Mesendoderm (in vitro differentiated cells): Measurements from ENCODE around the gene BEST3.

Experiments used
- DNase-seq: peaks from one replicate; pipeline ENCODE4 v3.0.0; 2013
- H2AK5ac ChIP-seq: 2 replicates; pipeline ENCODE4 v1.6.1; 2013; ENCODE audit warnings: low read length, inconsistent platforms
- H2BK120ac ChIP-seq: 2 replicates; pipeline ENCODE4 v1.6.1; 2013; ENCODE audit warnings: low read depth, mild to moderate bottlenecking, low read length, moderate library complexity, mixed read lengths
- H2BK15ac ChIP-seq: replicated peaks from 2 replicates; pipeline ENCODE4 v1.6.1; 2013; ENCODE audit warnings: low read depth, mild to moderate bottlenecking, moderate library complexity
- H2BK5ac ChIP-seq: 2 replicates; pipeline ENCODE4 v1.6.1; 2013; ENCODE audit warnings: low read length, inconsistent platforms
- H3K18ac ChIP-seq: 2 replicates; pipeline ENCODE4 v1.6.1; 2013; ENCODE audit warnings: mild to moderate bottlenecking, low read length, mixed read lengths
- H3K23ac ChIP-seq: one replicate; pipeline ENCODE4 v1.6.1; 2013; ENCODE audit warnings: low read length
- H3K27ac ChIP-seq: 2 replicates; pipeline ENCODE4 v1.5.1; 2013; ENCODE audit warnings: low read depth, mild to moderate bottlenecking, inconsistent platforms, low read length, moderate library complexity
- H3K27me3 ChIP-seq: 2 replicates; pipeline ENCODE4 v1.6.1; 2013; ENCODE audit warnings: low read length, control low read depth, mild to moderate bottlenecking, inconsistent platforms; ENCODE audit not compliant: insufficient read depth, poor library complexity
- H3K36me3 ChIP-seq: 2 replicates; pipeline ENCODE4 v1.6.1; 2013; ENCODE audit warnings: low read length, inconsistent platforms; ENCODE audit not compliant: control insufficient read depth, insufficient read depth
- H3K4ac ChIP-seq: one replicate; pipeline ENCODE4 v1.6.1; 2013; ENCODE audit warnings: low read depth, mild to moderate bottlenecking, low read length, moderate library complexity
- H3K4me1 ChIP-seq: 2 replicates; pipeline ENCODE4 v1.6.1; 2013; ENCODE audit warnings: low read depth, low read length, inconsistent platforms; ENCODE audit not compliant: control insufficient read depth
- H3K4me2 ChIP-seq: 2 replicates; pipeline ENCODE4 v1.6.1; 2013; ENCODE audit warnings: low read length
- H3K4me3 ChIP-seq: 2 replicates; pipeline ENCODE4 v1.5.1; 2013; ENCODE audit warnings: mild to moderate bottlenecking, low read length
- H3K56ac ChIP-seq: one replicate; pipeline ENCODE4 v1.6.1; 2013; ENCODE audit warnings: low read length
- H3K79me1 ChIP-seq: 2 replicates; pipeline ENCODE4 v1.6.1; 2013; ENCODE audit warnings: low read length, inconsistent platforms
- H3K79me2 ChIP-seq: 2 replicates; pipeline ENCODE4 v1.6.1; 2013; ENCODE audit warnings: mild to moderate bottlenecking, low read length; ENCODE audit not compliant: control insufficient read depth, insufficient read depth
- H3K9ac ChIP-seq: 2 replicates; pipeline ENCODE4 v1.6.1; 2013; ENCODE audit warnings: low read length, inconsistent platforms
- H4K5ac ChIP-seq: one replicate; pipeline ENCODE4 v1.6.1; 2013; ENCODE audit warnings: low read length
- H4K8ac ChIP-seq: one replicate; pipeline ENCODE4 v1.6.1; 2013; ENCODE audit warnings: low read depth, mild to moderate bottlenecking, control low read depth, low read length, moderate library complexity
- WGBS: extraction: QIAGEN DNeasy Blood & Tissue Kit; methylation state at CpG from one replicate; pipeline ENCODE4 v1.1.7; 2013; ENCODE audit warnings: low lambda C conversion rate, missing lambda C conversion rate; ENCODE audit not compliant: insufficient coverage; ENCODE audit errors: extremely low coverage; 5-methylcytosine and 5-hydroxymethylcytosine counted together

The BEST3 gene

DNA sequence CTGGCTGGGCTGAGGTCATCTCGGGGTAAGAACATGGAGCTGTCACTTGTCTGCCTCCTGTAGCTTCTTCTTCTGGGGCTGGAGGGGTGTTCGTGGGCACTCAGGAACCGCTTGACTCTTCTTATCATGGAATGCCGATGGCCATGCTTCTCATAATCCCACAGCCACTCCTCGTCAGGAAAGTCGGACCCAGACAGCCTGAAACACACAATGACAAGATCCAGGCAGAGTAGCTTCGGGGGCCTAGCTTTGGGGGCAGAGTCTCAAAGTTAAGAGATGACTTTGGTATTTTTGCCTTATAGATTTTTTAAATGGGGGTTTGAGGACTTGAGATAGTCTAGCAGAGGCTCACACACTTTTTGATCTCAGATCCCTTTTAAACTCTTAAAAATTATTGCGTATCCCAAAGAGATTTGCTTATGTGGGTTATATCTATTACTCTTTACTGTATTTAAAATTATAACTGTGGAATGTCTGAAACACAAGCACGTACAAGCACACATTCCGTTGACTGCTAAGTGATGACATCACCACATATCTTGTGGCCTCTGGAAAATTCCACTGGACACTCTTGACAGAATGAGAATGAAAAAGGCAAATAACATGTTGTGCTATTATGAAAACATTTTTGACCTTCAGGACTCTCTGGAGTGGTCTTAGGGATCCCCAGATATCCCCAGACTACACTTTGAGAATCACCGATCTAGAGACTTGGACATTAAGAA is 43.3 kb downstream of the BEST3 start:
- Histone ChIP-seq H3K27ac (no peak overlapping the region), H3K4ac (no peak overlapping the region), H3K23ac (no peak overlapping the region), H3K4me1 (no peaks in the 10 kb centered on the region), H4K8ac (no peak overlapping the region), H3K79me1 (no peaks in the 10 kb centered on the region), H4K5ac (no peak overlapping the region), H3K9ac (no peak overlapping the region), H3K18ac (no peak overlapping the region), H2BK15ac (no peak overlapping the region), H3K27me3 (no peaks in the 10 kb centered on the region), H3K79me2 (no peaks in the 10 kb centered on the region), H3K56ac (no peak overlapping the region), H2BK5ac (no peak overlapping the region), H3K4me3 (no peak overlapping the region), H3K4me2 (no peak overlapping the region), H3K36me3 (no peaks in the 10 kb centered on the region), H2BK120ac (no peak overlapping the region), H2AK5ac (no peak overlapping the region)
- peak; percentile 27 for DNase-seq
- no CpG with 5 or more reads among the region's 11 CpGs for WGBS

DNA sequence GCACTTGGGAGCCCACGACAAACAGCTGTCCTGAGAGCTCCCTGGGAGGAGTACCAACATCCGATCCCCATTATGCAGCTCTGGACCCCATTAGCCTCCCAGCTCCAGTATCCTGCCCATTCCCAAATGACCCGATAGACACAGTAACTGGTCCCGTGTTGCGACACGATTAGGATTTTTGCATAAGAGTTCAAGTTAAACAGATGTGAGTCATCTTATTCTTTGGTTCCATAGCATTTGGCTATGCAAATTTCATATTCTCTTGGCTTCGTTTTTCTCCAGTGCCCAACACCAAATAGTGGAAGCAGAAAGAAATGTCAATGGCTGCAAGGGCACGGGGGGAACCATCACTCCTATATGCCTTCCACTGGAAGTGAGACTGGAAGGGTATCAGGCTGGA is 45.4 kb downstream of the BEST3 start:
- no peak overlapping the region for H3K4ac ChIP-seq
- H3K79me2 ChIP-seq: no peaks in the 10 kb centered on the region
- no peak overlapping the region for H3K4me2 ChIP-seq
- no peak overlapping the region for H2AK5ac ChIP-seq
- no peak overlapping the region for H4K8ac ChIP-seq
- no peaks in the 10 kb centered on the region for H3K36me3 ChIP-seq
- DNase-seq: no peak
- H3K27me3 ChIP-seq: no peaks in the 10 kb centered on the region
- no peak overlapping the region for H4K5ac ChIP-seq
- no peak overlapping the region for H3K23ac ChIP-seq
- no peak overlapping the region for H2BK120ac ChIP-seq
- no peak overlapping the region for H3K4me3 ChIP-seq
- H3K56ac ChIP-seq: no peak overlapping the region
- no peak overlapping the region for H3K27ac ChIP-seq
- H2BK15ac ChIP-seq: no peak overlapping the region
- H3K4me1 ChIP-seq: no peaks in the 10 kb centered on the region
- no peak overlapping the region for H3K9ac ChIP-seq
- no peaks in the 10 kb centered on the region for H3K79me1 ChIP-seq
- H2BK5ac ChIP-seq: no peak overlapping the region
- H3K18ac ChIP-seq: no peak overlapping the region
- WGBS: no CpG with 5 or more reads among the region's 8 CpGs

GRCh38 chr12:69651922-69652321 is 47.2 kb downstream of the BEST3 start:
- WGBS: no CpG with 5 or more reads among the region's 3 CpGs
- no peak overlapping the region for H3K4me2 ChIP-seq

DNA sequence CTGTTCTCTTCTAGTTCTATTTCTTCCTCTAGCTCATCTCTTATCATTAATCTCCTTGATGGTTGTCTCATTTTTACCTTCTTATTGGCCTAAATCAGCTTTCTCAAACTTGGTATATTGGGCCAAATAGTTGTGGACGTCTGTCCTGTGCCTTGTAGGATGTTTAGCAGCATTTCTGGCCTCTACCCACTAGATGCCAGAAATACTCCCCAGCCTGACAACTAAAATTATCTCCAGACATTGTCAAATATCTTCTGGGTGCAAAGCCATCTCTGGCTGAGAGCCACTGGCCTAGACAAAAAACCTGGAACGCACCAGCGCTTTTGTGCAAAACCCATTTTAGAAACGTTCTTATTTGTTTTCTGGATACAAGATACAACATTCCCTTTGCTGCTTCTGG is 49.6 kb downstream of the BEST3 start:
- H2AK5ac ChIP-seq: no peak overlapping the region
- H3K18ac ChIP-seq: no peak overlapping the region
- H2BK120ac ChIP-seq: no peak overlapping the region
- H3K9ac ChIP-seq: no peak overlapping the region
- no peak overlapping the region for H2BK5ac ChIP-seq
- no peaks in the 10 kb centered on the region for H3K79me1 ChIP-seq
- H3K27ac ChIP-seq: no peak overlapping the region
- no peak overlapping the region for H2BK15ac ChIP-seq
- H3K36me3 ChIP-seq: no peaks in the 10 kb centered on the region
- H3K27me3 ChIP-seq: no peaks in the 10 kb centered on the region
- DNase-seq: no peak
- H3K23ac ChIP-seq: no peak overlapping the region
- H4K8ac ChIP-seq: no peak overlapping the region
- H3K4ac ChIP-seq: no peak overlapping the region
- no peak overlapping the region for H3K4me2 ChIP-seq
- no CpG with 5 or more reads among the region's 4 CpGs for WGBS
- no peaks in the 10 kb centered on the region for H3K4me1 ChIP-seq
- H4K5ac ChIP-seq: no peak overlapping the region
- no peak overlapping the region for H3K4me3 ChIP-seq
- H3K79me2 ChIP-seq: no peaks in the 10 kb centered on the region
- H3K56ac ChIP-seq: no peak overlapping the region

More at GRCh38 chr12:69651922-69652321, 47.2 kb downstream of the BEST3 start:
- Histone ChIP-seq H3K23ac (no peak overlapping the region), H3K79me1 (no peaks in the 10 kb centered on the region), H3K18ac (no peak overlapping the region), H3K56ac (no peak overlapping the region), H2BK120ac (no peak overlapping the region), H2BK15ac (no peak overlapping the region), H3K36me3 (no peaks in the 10 kb centered on the region), H3K27me3 (no peaks in the 10 kb centered on the region), H4K8ac (no peak overlapping the region), H3K4me1 (no peaks in the 10 kb centered on the region), H3K4me3 (no peak overlapping the region), H2AK5ac (no peak overlapping the region), H4K5ac (no peak overlapping the region), H3K79me2 (no peaks in the 10 kb centered on the region), H3K9ac (no peak overlapping the region), H3K4ac (no peak overlapping the region), H2BK5ac (no peak overlapping the region), H3K27ac (no peak overlapping the region)
- no peak for DNase-seq

GRCh38 chr12:69648476-69648875 is 50.6 kb downstream of the BEST3 start:
- Histone ChIP-seq H4K8ac (no peak overlapping the region), H2BK15ac (no peak overlapping the region), H2BK5ac (no peak overlapping the region), H3K79me2 (no peaks in the 10 kb centered on the region), H3K4me1 (no peaks in the 10 kb centered on the region), H3K36me3 (no peaks in the 10 kb centered on the region), H2AK5ac (no peak overlapping the region), H3K4me2 (no peak overlapping the region), H4K5ac (no peak overlapping the region), H2BK120ac (no peak overlapping the region), H3K18ac (no peak overlapping the region), H3K9ac (no peak overlapping the region), H3K27me3 (no peaks in the 10 kb centered on the region), H3K4ac (no peak overlapping the region), H3K4me3 (no peak overlapping the region), H3K79me1 (no peaks in the 10 kb centered on the region), H3K27ac (no peak overlapping the region), H3K23ac (no peak overlapping the region), H3K56ac (no peak overlapping the region)
- DNase-seq: no peak
- WGBS: no CpG with 5 or more reads among the region's 3 CpGs

GRCh38 chr12:69647178-69647577 is 51.9 kb downstream of the BEST3 start:
- H2BK15ac ChIP-seq: no peak overlapping the region
- H4K8ac ChIP-seq: no peak overlapping the region
- H2BK120ac ChIP-seq: no peak overlapping the region
- H3K4ac ChIP-seq: no peak overlapping the region
- H3K9ac ChIP-seq: no peak overlapping the region
- WGBS: no CpG with 5 or more reads among the region's 4 CpGs
- no peak overlapping the region for H4K5ac ChIP-seq
- no peaks in the 10 kb centered on the region for H3K36me3 ChIP-seq
- no peaks in the 10 kb centered on the region for H3K4me1 ChIP-seq
- no peak for DNase-seq
- H2BK5ac ChIP-seq: no peak overlapping the region
- H3K4me2 ChIP-seq: no peak overlapping the region
- no peak overlapping the region for H2AK5ac ChIP-seq
- no peak overlapping the region for H3K23ac ChIP-seq
- H3K56ac ChIP-seq: no peak overlapping the region
- no peak overlapping the region for H3K27ac ChIP-seq
- H3K79me1 ChIP-seq: no peaks in the 10 kb centered on the region
- no peak overlapping the region for H3K18ac ChIP-seq
- no peaks in the 10 kb centered on the region for H3K79me2 ChIP-seq
- no peaks in the 10 kb centered on the region for H3K27me3 ChIP-seq
- no peak overlapping the region for H3K4me3 ChIP-seq
